ENCODE results near the gene PRKAB2.
"Not testable (repeated sequence)": the region's sequence is repeated elsewhere in the genome, so short reads cannot be mapped to it uniquely, and the experiment has no call there.

Gene PRKAB2

DNA sequence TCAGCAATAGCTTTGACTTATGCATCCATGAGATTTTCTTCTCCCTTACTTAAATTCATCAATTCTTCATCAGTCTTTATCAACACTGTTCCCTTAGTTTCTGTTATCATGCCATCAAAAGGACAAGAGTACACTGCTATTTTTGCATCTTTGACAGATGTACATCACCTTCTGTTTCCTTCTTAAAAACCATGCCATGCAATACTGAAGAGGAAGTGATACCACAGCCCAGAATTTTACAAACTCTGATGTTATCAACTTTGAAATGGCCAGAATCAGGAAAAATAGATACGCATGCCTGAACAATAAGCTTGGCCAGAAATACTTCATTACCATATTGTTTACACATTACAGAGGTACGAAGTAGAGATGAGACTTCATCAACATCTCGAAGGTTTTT lies 31.8 kb upstream of the PRKAB2 start:
- TF ChIP-seq ZFX (IDR thresholded peaks at IDR 0.05; ENCODE audit: borderline replicate concordance), result no peak
- TF ChIP-seq, protein P1, sequence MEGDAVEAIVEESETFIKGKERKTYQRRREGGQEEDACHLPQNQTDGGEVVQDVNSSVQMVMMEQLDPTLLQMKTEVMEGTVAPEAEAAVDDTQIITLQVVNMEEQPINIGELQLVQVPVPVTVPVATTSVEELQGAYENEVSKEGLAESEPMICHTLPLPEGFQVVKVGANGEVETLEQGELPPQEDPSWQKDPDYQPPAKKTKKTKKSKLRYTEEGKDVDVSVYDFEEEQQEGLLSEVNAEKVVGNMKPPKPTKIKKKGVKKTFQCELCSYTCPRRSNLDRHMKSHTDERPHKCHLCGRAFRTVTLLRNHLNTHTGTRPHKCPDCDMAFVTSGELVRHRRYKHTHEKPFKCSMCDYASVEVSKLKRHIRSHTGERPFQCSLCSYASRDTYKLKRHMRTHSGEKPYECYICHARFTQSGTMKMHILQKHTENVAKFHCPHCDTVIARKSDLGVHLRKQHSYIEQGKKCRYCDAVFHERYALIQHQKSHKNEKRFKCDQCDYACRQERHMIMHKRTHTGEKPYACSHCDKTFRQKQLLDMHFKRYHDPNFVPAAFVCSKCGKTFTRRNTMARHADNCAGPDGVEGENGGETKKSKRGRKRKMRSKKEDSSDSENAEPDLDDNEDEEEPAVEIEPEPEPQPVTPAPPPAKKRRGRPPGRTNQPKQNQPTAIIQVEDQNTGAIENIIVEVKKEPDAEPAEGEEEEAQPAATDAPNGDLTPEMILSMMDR (IDR thresholded peaks at IDR 0.05), result no peak
- H3K27ac ChIP-seq, result no peak overlapping the region

DNA sequence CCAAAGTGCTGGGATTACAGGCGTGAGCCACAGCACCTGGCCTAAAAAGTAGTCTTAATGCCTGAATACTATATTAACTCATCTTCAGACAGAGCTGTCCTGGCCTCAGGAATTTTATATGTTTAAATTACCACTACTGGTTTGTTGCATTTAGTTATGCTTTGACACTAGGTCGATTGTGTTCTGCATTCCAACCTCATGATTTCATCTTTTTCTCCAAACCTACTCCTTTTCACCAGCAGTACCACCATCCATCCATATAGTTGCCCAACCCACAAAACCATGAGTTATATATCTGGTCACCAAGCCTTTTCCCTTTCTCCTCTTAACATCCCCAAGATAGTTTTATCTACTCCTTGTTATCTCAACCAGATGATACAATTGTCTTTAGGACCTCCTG lies 30.3 kb upstream of the PRKAB2 start:
- H3K27ac ChIP-seq, result no peak overlapping the region
- TF ChIP-seq ZFX (IDR thresholded peaks at IDR 0.05; ENCODE audit: borderline replicate concordance), result no peak
- TF ChIP-seq, protein P1 (IDR thresholded peaks at IDR 0.05), result no peak

DNA sequence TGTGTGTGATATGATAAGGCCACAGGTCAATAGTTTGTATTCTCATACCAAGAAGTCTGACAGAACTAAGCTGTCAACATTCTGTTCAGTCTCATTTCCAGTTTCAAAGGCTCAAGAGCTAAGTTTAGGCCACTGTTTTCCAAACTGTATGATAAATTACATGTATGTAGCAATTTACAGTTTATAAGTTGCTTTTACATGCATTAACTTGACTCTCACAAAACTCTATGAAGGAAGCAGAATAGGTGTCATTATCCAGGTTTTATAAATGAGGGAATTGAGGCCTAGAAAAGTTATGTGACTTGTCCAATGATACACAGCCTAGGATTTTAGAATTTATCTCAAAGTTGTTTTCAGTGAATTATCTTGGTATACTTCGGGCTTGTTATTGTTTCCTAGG lies 29.5 kb upstream of the PRKAB2 start:
- no peak overlapping the region for H3K27ac ChIP-seq
- TF ChIP-seq, protein P1 (IDR thresholded peaks at IDR 0.05), result no peak
- no peak for TF ChIP-seq ZFX (IDR thresholded peaks at IDR 0.05; ENCODE audit: borderline replicate concordance)

DNA sequence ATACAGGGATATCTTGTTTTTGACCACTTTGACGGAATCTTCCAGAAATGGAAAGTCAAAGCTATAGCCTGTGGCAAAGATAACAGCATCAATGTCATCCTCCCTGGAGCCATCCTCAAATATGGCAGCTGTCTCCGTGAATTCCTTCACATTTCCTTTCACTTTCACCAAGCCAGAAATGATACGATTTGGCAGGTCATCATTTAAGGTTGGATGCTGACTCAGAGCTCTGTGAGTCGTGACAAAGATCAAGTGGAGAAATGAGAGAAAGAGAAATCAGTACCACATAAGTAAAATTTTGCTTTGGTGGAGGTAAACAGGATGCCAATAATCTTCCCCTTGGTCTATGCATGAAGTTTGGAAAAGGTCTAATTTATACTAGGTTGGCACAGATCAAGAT lies 29.0 kb upstream of the PRKAB2 start:
- H3K27ac ChIP-seq, result no peak overlapping the region
- TF ChIP-seq, protein P1 (IDR thresholded peaks at IDR 0.05), result no peak
- no peak for TF ChIP-seq ZFX (IDR thresholded peaks at IDR 0.05; ENCODE audit: borderline replicate concordance)

DNA sequence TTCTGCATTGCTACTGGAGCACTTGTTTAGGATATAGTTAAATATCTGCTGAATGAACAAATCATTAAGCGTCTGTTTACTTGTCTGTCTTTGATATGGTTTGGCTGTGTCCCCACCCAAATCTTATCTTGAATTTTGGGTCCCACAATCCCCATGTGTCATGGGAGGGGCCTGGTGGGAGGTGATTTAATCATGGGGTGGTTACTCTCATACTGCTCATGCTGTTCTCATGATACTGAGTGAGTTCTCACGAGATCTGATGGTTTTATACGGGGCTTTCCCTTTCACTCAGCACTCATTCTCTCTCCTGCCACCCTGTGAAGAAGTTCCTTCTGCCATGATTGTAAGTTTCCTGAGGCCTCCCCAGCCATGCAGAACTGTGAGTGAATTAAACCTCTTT lies 25.1 kb upstream of the PRKAB2 start:
- H3K27ac ChIP-seq, result not testable (repeated sequence)

DNA sequence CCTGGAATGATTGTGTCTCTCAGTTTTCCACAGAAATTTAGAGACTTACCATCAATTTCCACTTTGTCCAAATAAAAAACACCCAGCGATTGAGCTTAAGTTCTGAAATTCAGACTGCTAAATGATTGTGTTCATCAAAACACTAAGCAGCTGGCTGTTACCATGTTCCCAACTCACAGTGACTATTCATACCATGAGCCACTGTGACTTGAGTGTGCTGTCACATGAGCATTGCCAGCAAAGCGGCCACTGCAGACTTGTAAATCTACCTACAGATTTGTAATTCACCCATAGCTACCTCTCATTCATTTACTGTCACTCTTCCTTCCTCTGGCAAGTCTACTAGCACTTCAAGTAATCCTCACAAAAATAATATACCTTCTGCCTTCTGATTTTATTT lies 17.2 kb upstream of the PRKAB2 start:
- no peak overlapping the region for H3K27ac ChIP-seq
- TF ChIP-seq, protein P1 (IDR thresholded peaks at IDR 0.05), result no peak
- no peak for TF ChIP-seq ZFX (IDR thresholded peaks at IDR 0.05; ENCODE audit: borderline replicate concordance)

DNA sequence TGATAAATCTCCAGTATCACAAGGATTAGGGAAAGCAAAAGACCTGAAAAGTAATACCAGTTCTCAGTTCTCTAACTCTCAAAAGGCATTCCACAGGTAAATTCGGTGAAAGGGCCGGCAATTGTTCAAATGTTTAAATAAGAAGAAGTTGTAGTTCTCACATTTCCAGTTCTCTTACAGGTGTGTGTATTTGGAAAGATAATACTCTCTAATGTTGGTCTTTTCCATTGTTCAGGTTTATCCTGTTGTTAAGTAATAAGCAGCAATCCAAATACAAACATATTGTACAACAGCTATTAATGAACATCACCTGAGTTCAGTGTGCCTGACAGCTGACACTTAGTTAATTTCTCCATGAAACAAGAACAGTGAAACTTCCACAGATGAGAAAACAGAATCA lies 13.2 kb upstream of the PRKAB2 start:
- TF ChIP-seq, protein P1 (IDR thresholded peaks at IDR 0.05), result no peak
- TF ChIP-seq ZFX (IDR thresholded peaks at IDR 0.05; ENCODE audit: borderline replicate concordance), result no peak
- H3K27ac ChIP-seq, result no peak overlapping the region

DNA sequence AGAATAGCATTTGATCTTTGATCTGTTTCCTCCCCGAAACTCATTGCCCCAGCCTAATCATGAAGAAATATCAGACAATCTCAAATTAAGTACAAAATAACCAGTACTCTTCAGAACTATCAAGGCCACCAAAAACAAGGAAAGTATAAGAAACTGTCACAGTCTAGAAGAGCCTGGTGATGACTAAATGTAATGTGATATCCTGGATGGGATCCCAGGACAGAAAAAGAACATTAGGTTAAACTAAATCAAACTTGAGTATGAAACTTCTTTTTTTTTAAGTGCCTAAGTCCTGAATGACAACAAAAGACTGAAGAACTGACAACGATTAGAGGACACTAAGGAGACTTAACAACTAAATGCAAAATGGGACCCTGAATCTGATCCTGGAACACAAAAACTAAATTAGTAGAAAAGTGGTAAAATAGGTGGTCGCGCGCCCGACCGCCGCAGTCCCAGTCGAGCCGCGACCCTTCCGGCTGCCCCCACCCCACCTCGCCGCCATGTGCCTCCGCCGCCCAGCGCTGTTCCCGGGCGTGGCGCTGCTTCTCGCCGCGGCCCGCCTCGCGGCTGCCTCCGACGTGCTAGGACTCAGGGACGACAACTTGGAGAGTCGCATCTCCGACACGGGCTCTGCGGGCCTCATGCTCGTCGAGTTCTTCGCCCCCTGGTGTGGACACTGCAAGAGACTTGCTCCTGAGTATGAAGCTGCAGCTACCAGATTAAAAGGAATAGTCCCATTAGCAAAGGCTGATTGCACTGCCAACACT lies 5.5 kb upstream of the PRKAB2 start:
- no peak for TF ChIP-seq ZFX (IDR thresholded peaks at IDR 0.05; ENCODE audit: borderline replicate concordance)
- TF ChIP-seq, protein P1 (IDR thresholded peaks at IDR 0.05), result no peak
- no peak overlapping the region for H3K27ac ChIP-seq
